ENCODE data around the gene NTN1.

GRCh38 chr17:9185142-9185541 is 163.8 kb downstream of the NTN1 start:
- TF ChIP-seq POLR2AphosphoS5 (IDR thresholded peaks at IDR 0.05) (no peak), CTCF (IDR thresholded peaks at IDR 0.05) (no peak)

Measured in breast epithelium (tissue), 3 donors.